ENCODE measurements around the gene LTO1.

DNA sequence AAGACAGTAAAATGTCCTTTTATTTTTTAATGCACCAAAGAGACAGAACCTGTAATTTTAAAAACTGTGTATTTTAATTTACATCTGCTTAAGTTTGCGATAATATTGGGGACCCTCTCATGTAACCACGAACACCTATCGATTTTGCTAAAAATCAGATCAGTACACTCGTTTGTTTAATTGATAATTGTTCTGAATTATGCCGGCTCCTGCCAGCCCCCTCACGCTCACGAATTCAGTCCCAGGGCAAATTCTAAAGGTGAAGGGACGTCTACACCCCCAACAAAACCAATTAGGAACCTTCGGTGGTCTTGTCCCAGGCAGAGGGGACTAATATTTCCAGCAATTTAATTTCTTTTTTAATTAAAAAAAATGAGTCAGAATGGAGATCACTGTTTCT lies 35.3 kb downstream of the LTO1 start:
- TF ChIP-seq CTCF (IDR thresholded peaks at IDR 0.05) (no peak), ZFX (IDR thresholded peaks at IDR 0.05; ENCODE audit: borderline replicate concordance) (no peak)
